HEK293 (cell line): ENCODE results near the gene COL25A1.

Source experiments
- TCF7L2 ChIP-seq: IDR thresholded peaks from 2 replicates; pipeline ENCODE4 v1.6.1; 2011; ENCODE audit warnings: low read depth, mild to moderate bottlenecking, inconsistent platforms, low read length, moderate library complexity, borderline replicate concordance
- ZNF423 ChIP-seq: fragments of 450-650 bp; formaldehyde crosslinking; IDR thresholded peaks from 2 replicates; pipeline ENCODE4 v1.5.1; 2016; ENCODE audit warnings: missing biosample characterization, missing genetic modification characterization
- ZNF623 ChIP-seq: fragments of 450-650 bp; formaldehyde crosslinking; IDR thresholded peaks from 2 replicates; pipeline ENCODE4 v1.5.1; 2016; ENCODE audit warnings: missing biosample characterization, missing genetic modification characterization

DNA sequence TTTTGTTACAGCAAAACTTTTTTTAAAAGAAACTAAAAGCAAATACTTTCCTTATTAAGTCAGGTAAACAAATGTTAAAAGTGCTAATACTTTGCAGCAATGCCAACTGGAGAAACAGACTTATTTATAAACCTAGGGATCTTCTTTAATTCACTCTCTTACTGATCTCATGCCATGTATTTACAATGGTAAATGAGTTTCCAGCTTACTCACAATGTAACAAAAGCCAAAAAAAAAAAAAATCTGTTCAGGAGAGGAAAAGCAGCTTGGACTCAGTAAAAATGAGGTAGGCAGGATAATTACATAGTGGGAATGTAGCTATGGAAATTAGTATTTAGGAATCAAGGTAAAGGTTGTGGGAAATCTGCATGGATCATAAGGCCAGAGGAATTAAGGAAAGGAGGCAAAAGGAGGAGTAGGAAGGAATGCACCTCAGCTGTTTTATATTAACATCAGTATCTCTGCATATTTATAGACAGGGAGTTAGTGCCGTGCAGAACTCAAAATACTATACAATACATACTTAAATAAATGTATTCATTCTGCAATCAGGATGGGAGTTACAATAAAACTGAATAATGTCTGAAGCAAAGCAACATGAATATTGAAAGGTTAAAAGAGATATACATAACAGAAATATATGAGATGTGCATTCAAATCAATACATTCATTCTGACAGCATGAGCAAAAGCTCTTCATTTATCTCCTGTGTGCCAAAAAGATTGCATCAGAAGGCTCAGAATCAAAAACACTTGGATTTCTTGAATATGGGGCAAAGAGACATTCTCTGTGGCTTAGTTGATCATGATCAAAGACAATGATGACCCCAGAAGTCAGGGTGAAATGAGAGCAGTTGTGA, 481.7 kb downstream of the COL25A1 start:
- TF ChIP-seq ZNF423 (tag by site-specific recombination) (no peak), ZNF623 (no peak), TCF7L2 (no peak)
